Neural crest cell (in vitro differentiated cells): Measurements from ENCODE around the gene SLC25A6. TPM values are rescaled to one million over a fixed set of nuclear protein-coding genes. Genes with fewer than 3 reads are reported as not detected.

Experiments
- DNase-seq: peaks from one replicate; pipeline ENCODE4 v3.0.0; 2021; ENCODE audit warnings: low read depth, mixed read lengths, low spot score
- H3K27ac Mint-ChIP-seq: one replicate; pipeline ENCODE4 v1.8.0; 2021; ENCODE audit warnings: mild to moderate bottlenecking, mixed read lengths; ENCODE audit not compliant: unreplicated experiment
- H3K27me3 Mint-ChIP-seq: 2 replicates; pipeline ENCODE4 v1.8.0; 2021; ENCODE audit warnings: low read depth, mild to moderate bottlenecking, mixed read lengths
- H3K36me3 Mint-ChIP-seq: 2 replicates; pipeline ENCODE4 v1.8.0; 2021; ENCODE audit warnings: low read depth, mild to moderate bottlenecking, mixed read lengths
- H3K4me1 Mint-ChIP-seq: 2 replicates; pipeline ENCODE4 v1.8.0; 2021; ENCODE audit warnings: mixed read lengths
- H3K4me3 Mint-ChIP-seq: one replicate; pipeline ENCODE4 v1.8.0; 2021; ENCODE audit warnings: mild to moderate bottlenecking, mixed read lengths
- H3K9me3 Mint-ChIP-seq: 2 replicates; pipeline ENCODE4 v1.8.0; 2021; ENCODE audit warnings: mixed read lengths
- CTCF ChIP-seq: fragments of 200-600 bp; sonication (generic); conservative IDR thresholded peaks from 2 replicates; pipeline ENCODE4 v1.5.0; 2021; ENCODE audit warnings: antibody characterized with exemption, mild to moderate bottlenecking
- total RNA-seq: library from RNA; stranded (reverse); gene quantifications from 2 replicates; pipeline ENCODE4 v1.2.1, GENCODE V29; 2021

The SLC25A6 gene
- total RNA-seq, 1 donor from 2014 or later = 510 TPM

DNA sequence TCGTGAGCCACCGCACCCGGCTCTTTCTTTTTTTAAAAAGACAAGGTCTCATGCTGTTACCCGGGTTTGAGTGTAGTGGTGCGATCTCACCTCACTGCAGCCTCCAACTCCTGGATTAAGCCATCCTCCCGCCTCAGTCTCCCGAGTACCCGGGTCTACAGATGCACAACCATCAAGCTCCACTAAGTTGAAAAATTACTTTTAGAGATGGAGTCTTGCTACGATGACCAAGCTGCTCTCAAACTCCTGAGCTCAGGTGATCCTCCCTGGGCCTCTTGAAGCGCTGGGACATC is 2.0 kb downstream of the SLC25A6 start:
- no peak for DNase-seq
- no peaks in the 10 kb centered on the region for H3K9me3 Mint-ChIP-seq
- peaks cover 29% of the 10 kb centered on the region for H3K36me3 Mint-ChIP-seq
- peak overlapping the region; percentile 86 for H3K4me3 Mint-ChIP-seq
- peaks cover 29% of the 10 kb centered on the region for H3K4me1 Mint-ChIP-seq
- H3K27ac Mint-ChIP-seq = no peak overlapping the region
- H3K27me3 Mint-ChIP-seq = peaks cover 3% of the 10 kb centered on the region
- no peak for TF ChIP-seq CTCF

DNA sequence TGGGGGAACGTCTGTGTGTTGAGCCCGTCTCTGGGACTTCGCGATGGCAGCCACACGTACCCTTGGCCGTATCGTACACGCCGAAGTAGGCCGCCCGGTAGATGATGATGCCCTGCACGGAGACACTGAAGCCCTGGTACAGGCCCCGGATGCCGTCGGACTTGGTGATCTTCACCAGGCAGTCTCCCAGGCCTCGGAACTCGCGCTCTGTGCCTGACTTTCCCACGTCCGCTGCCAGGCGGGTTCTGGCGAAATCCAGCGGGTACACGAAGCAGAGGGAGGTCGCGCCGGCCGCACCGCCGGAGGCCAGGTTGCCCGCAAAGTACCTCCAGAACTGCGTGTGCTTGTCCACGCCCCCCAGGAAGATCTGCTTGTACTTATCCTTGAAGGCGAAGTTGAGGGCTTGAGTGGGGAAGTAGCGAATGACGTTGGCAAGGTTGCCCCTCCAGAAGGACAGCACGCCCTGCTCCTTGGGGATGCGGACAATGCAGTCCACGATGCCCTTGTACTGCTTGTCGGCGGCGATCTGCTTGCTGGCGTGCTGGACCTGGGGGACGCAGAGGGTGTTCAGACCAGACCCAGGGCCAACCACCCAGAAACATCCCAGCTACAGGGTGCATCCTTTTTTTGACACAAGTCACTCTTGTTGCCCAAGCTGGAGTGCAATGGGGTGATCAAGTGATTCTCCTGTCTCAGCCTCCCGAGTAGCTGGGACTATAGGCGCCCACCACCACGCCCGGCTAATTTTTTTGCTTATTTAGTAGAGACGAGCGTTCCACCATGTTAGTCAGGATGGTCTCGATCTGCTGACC is 2.5 kb downstream of the SLC25A6 start:
- H3K36me3 Mint-ChIP-seq = peaks cover 34% of the 10 kb centered on the region
- H3K27ac Mint-ChIP-seq = no peak overlapping the region
- H3K27me3 Mint-ChIP-seq = peaks cover 3% of the 10 kb centered on the region
- DNase-seq = no peak
- H3K4me1 Mint-ChIP-seq = peaks cover 23% of the 10 kb centered on the region
- TF ChIP-seq CTCF = no peak
- H3K9me3 Mint-ChIP-seq = no peaks in the 10 kb centered on the region
- peak overlapping the region; percentile 86 for H3K4me3 Mint-ChIP-seq

DNA sequence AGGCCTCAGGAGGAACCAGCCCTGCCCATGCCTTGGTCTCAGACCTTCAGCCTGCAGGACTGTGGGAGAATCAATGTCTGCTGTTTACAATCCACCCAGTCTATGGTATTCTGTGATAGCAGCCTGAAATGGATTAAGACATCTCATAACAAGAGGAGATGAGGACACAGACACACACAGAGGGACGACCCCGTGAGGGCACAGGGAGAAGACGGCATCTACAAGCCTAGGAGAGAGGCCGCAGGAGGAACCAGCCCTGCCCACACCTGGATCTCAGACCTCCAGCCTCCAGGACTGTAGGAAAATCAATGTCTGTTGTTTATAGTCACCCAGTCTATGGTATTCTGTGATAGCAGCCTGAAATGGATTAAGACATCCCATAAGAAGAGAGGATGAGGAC is 3.3 kb downstream of the SLC25A6 start:
- H3K4me3 Mint-ChIP-seq = peak overlapping the region; percentile 86
- no peaks in the 10 kb centered on the region for H3K9me3 Mint-ChIP-seq
- H3K27me3 Mint-ChIP-seq = peaks cover 3% of the 10 kb centered on the region
- peaks cover 34% of the 10 kb centered on the region for H3K36me3 Mint-ChIP-seq
- DNase-seq = no peak
- peaks cover 17% of the 10 kb centered on the region for H3K4me1 Mint-ChIP-seq
- no peak for TF ChIP-seq CTCF
- no peak overlapping the region for H3K27ac Mint-ChIP-seq

DNA sequence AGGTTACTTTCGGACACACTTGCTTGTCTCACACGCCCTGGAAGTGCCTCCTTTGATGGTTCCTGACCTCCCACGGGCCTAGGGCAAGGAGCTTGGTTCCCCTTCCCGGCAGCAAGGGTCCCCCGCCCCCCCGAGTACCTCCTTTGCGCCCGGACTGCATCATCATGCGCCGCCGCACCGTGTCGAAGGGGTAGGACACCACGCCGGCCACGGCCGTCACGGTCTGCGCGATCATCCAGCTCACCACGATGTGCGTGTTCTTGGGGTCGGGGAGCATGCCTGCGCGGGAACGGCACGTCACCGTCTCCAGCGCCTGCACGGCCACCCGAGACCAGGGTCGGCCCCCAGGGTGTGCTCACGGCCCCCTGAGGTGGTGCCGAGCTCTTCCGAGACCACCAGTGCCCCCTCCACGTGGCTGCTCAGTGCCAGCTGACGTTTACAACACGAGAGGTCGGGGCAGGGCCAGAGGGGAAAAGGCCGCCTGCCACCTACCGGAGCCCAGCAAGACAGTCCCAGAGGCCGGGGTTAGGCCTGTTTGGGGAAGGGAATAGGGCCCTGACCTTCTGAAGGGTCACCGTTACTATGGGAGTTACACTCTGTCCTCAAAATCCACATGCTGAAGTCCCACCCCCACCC is 4.7 kb downstream of the SLC25A6 start:
- Mint-ChIP-seq H3K4me1 (peaks cover 14% of the 10 kb centered on the region), H3K9me3 (no peaks in the 10 kb centered on the region), H3K27ac (no peak overlapping the region), H3K36me3 (peaks cover 34% of the 10 kb centered on the region), H3K27me3 (peaks cover 5% of the 10 kb centered on the region), H3K4me3 (peak overlapping the region; percentile 86)
- no peak for DNase-seq
- no peak for TF ChIP-seq CTCF

- no peak for DNase-seq
- Mint-ChIP-seq H3K4me3 (peak overlapping the region; percentile 74), H3K27me3 (peaks cover 5% of the 10 kb centered on the region), H3K4me1 (peaks cover 14% of the 10 kb centered on the region), H3K27ac (peak overlapping the region; percentile 19), H3K36me3 (peaks cover 34% of the 10 kb centered on the region), H3K9me3 (no peaks in the 10 kb centered on the region)
- no peak for TF ChIP-seq CTCF
These were observed 5.4 kb downstream of the SLC25A6 start for GRCh38 chrX:1386338-1387127.
